GM12865 (cell line): ENCODE results near the gene VIPR2.

ENCODE experiments used
- DNase-seq: peaks from one replicate; pipeline ENCODE4 v3.0.0; 2010; ENCODE audit warnings: low read depth
- H3K4me3 ChIP-seq: 2 replicates; pipeline ENCODE4 v1.5.1; 2011; ENCODE audit warnings: mild to moderate bottlenecking, low read depth, low read length, control low read depth
- CTCF ChIP-seq: IDR thresholded peaks from 2 replicates; pipeline ENCODE4 v1.5.1; 2011; ENCODE audit warnings: low read length, control low read depth, low read depth, inconsistent platforms; ENCODE audit not compliant: insufficient read depth; ENCODE audit errors: missing control alignments

The VIPR2 gene

GRCh38 chr7:159094919-159095915 lies 49.5 kb downstream of the VIPR2 start:
- DNase-seq, result no peak
- no peak overlapping the region for H3K4me3 ChIP-seq
- TF ChIP-seq CTCF, result no peak

GRCh38 chr7:159094023-159094740 lies 50.5 kb downstream of the VIPR2 start:
- DNase-seq, result no peak
- no peak for TF ChIP-seq CTCF
- H3K4me3 ChIP-seq, result no peak overlapping the region

GRCh38 chr7:159093351-159093971 lies 51.2 kb downstream of the VIPR2 start:
- no peak for DNase-seq
- H3K4me3 ChIP-seq, result no peak overlapping the region
- TF ChIP-seq CTCF, result no peak

- no peak overlapping the region for H3K4me3 ChIP-seq
- no peak for DNase-seq
Measured at GRCh38 chr7:159092701-159093121, 52.0 kb downstream of the VIPR2 start.

GRCh38 chr7:159091480-159092475 lies 52.9 kb downstream of the VIPR2 start:
- no peak for TF ChIP-seq CTCF
- H3K4me3 ChIP-seq, result no peak overlapping the region
- DNase-seq, result no peak

More at GRCh38 chr7:159092701-159093121, 52.0 kb downstream of the VIPR2 start:
- TF ChIP-seq CTCF, result no peak

GRCh38 chr7:159091041-159091440 lies 53.6 kb downstream of the VIPR2 start:
- TF ChIP-seq CTCF, result no peak
- no peak for DNase-seq

More at GRCh38 chr7:159091041-159091440, 53.6 kb downstream of the VIPR2 start:
- no peak overlapping the region for H3K4me3 ChIP-seq
